Measurements from ENCODE around the gene SSPN. TPM values are rescaled to one million over a fixed set of nuclear protein-coding genes. Genes with fewer than 3 reads are reported as not detected.

Gene SSPN
- total RNA-seq, 1 experiment from 2014 or later, result 3.1 TPM

DNA sequence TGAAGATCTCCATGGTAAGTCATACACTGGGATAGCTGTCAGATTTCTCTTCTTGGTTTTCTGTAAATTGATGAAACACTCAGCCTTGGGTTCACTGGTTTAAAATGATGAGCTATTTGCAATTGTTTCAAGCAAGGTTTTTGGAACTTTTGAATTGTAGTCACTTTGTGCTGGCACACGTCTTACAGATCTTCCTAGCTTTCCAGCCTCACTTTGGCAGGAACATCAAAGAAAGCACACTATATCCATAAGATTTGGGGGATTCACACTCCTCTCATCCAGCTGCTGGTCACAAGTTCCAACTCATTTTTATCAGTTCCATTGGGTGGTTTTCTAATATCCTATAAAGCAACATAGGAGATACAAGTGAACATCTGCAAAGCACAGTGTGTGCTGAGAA, 16.0 kb downstream of the SSPN start:
- Histone ChIP-seq H3K4me1 (no peaks in the 10 kb centered on the region), H3K4me3 (ENCODE audit: low read depth, low read length) (no peak overlapping the region), H3K27me3 (replicated peaks; ENCODE audit: control insufficient read depth, insufficient read depth, low read length) (no peaks in the 10 kb centered on the region), H3K36me3 (ENCODE audit: control insufficient read depth, insufficient read depth, low read length) (no peaks in the 10 kb centered on the region), H3K9me3 (no peaks in the 10 kb centered on the region)
- Mint-ChIP-seq H3K9me3 (ENCODE audit: unreplicated experiment) (no peaks in the 10 kb centered on the region), H3K4me1 (ENCODE audit: low read depth, unreplicated experiment) (no peaks in the 10 kb centered on the region), H3K4me3 (ENCODE audit: unreplicated experiment) (no peak overlapping the region), H3K27ac (ENCODE audit: unreplicated experiment) (no peak overlapping the region), H3K36me3 (ENCODE audit: insufficient read depth, unreplicated experiment) (no peaks in the 10 kb centered on the region), H3K27me3 (ENCODE audit: insufficient read depth, unreplicated experiment) (peaks cover 17% of the 10 kb centered on the region)
- TF ChIP-seq, protein P1, sequence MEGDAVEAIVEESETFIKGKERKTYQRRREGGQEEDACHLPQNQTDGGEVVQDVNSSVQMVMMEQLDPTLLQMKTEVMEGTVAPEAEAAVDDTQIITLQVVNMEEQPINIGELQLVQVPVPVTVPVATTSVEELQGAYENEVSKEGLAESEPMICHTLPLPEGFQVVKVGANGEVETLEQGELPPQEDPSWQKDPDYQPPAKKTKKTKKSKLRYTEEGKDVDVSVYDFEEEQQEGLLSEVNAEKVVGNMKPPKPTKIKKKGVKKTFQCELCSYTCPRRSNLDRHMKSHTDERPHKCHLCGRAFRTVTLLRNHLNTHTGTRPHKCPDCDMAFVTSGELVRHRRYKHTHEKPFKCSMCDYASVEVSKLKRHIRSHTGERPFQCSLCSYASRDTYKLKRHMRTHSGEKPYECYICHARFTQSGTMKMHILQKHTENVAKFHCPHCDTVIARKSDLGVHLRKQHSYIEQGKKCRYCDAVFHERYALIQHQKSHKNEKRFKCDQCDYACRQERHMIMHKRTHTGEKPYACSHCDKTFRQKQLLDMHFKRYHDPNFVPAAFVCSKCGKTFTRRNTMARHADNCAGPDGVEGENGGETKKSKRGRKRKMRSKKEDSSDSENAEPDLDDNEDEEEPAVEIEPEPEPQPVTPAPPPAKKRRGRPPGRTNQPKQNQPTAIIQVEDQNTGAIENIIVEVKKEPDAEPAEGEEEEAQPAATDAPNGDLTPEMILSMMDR (IDR thresholded peaks at IDR 0.05; ENCODE audit: insufficient read depth in 1 of 2, low read depth in 1 of 2, low read length in 1 of 2, severe bottlenecking in 1 of 2, unreplicated experiment in 1 of 2), result no peak
- CTCF ChIA-PET, result no interaction called here
- DNase-seq, result no peak
- BruUV-seq (replicated peaks), result no TSS peak
- intact Hi-C loops (cut with micrococcal nuclease; ENCODE audit: unreplicated experiment), result no loop called here
- POLR2A ChIA-PET, result no interaction called here

- no peaks in the 10 kb centered on the region for H3K36me3 ChIP-seq (ENCODE audit: control insufficient read depth, insufficient read depth, low read length)
- no peaks in the 10 kb centered on the region for H3K9me3 Mint-ChIP-seq (ENCODE audit: unreplicated experiment)
- no peak overlapping the region for H3K27ac Mint-ChIP-seq (ENCODE audit: unreplicated experiment)
- POLR2A ChIA-PET, result no interaction called here
- H3K4me3 ChIP-seq (ENCODE audit: low read depth, low read length), result no peak overlapping the region
- no peak overlapping the region for H3K4me3 Mint-ChIP-seq (ENCODE audit: unreplicated experiment)
- H3K9me3 ChIP-seq, result no peaks in the 10 kb centered on the region
- H3K27me3 ChIP-seq (replicated peaks; ENCODE audit: control insufficient read depth, insufficient read depth, low read length), result no peaks in the 10 kb centered on the region
- TF ChIP-seq, protein P1 (IDR thresholded peaks at IDR 0.05; ENCODE audit: insufficient read depth in 1 of 2, low read depth in 1 of 2, low read length in 1 of 2, severe bottlenecking in 1 of 2, unreplicated experiment in 1 of 2), result no peak
- no peaks in the 10 kb centered on the region for H3K36me3 Mint-ChIP-seq (ENCODE audit: insufficient read depth, unreplicated experiment)
- BruUV-seq (replicated peaks), result no TSS peak
- intact Hi-C loops (cut with micrococcal nuclease; ENCODE audit: unreplicated experiment), result no loop called here
- DNase-seq, result no peak
- CTCF ChIA-PET, result no interaction called here
- no peaks in the 10 kb centered on the region for H3K4me1 ChIP-seq
- H3K4me1 Mint-ChIP-seq (ENCODE audit: low read depth, unreplicated experiment), result no peaks in the 10 kb centered on the region
- H3K27me3 Mint-ChIP-seq (ENCODE audit: insufficient read depth, unreplicated experiment), result peaks cover 17% of the 10 kb centered on the region
Observed at GRCh38 chr12:26212396-26212795, 17.0 kb downstream of the SSPN start.

GRCh38 chr12:26212988-26213387, 17.6 kb downstream of the SSPN start:
- Histone ChIP-seq H3K36me3 (ENCODE audit: control insufficient read depth, insufficient read depth, low read length) (no peaks in the 10 kb centered on the region), H3K4me3 (ENCODE audit: low read depth, low read length) (no peak overlapping the region), H3K4me1 (no peaks in the 10 kb centered on the region), H3K9me3 (no peaks in the 10 kb centered on the region), H3K27me3 (replicated peaks; ENCODE audit: control insufficient read depth, insufficient read depth, low read length) (no peaks in the 10 kb centered on the region)
- Mint-ChIP-seq H3K27ac (ENCODE audit: unreplicated experiment) (no peak overlapping the region), H3K4me1 (ENCODE audit: low read depth, unreplicated experiment) (no peaks in the 10 kb centered on the region), H3K9me3 (ENCODE audit: unreplicated experiment) (no peaks in the 10 kb centered on the region), H3K27me3 (ENCODE audit: insufficient read depth, unreplicated experiment) (peaks cover 17% of the 10 kb centered on the region), H3K4me3 (ENCODE audit: unreplicated experiment) (no peak overlapping the region), H3K36me3 (ENCODE audit: insufficient read depth, unreplicated experiment) (no peaks in the 10 kb centered on the region)
- intact Hi-C loops (cut with micrococcal nuclease; ENCODE audit: unreplicated experiment), result no loop called here
- POLR2A ChIA-PET, result no interaction called here
- BruUV-seq (replicated peaks), result no TSS peak
- DNase-seq, result no peak
- CTCF ChIA-PET, result no interaction called here
- TF ChIP-seq, protein P1 (IDR thresholded peaks at IDR 0.05; ENCODE audit: insufficient read depth in 1 of 2, low read depth in 1 of 2, low read length in 1 of 2, severe bottlenecking in 1 of 2, unreplicated experiment in 1 of 2), result no peak

All from Caco-2 (cell line).